Measurements from ENCODE around the gene NEGR1. TPM values are rescaled to one million over a fixed set of nuclear protein-coding genes. Genes with fewer than 3 reads are reported as not detected.

Gene NEGR1
- total RNA-seq, 2 experiments from 2014 or later: not detected

DNA sequence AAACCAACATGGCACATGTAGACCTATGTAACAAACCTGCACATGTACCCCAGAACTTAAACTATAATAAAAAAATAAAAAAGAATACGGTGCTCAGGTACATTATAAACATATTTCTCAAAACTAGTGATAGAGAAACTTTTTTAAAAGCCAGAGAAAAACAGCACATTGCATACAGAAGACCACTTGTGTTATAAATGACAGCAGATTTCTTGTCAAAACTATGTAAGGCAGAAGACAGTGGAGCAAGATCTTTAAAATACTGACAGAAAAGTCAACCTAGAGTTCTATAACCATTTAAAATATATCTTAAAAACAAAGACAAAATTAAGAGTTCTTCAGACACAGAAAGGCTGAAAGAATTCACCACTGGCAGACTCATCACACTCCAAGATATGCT, 144.7 kb downstream of the NEGR1 start:
- no peak overlapping the region for H3K4me3 Mint-ChIP-seq
- no peak for DNase-seq
- ChIA-PET POLR2A (no interaction called here), CTCF (no interaction called here)
- H3K9me3 Mint-ChIP-seq: peaks cover 5% of the 10 kb centered on the region
- H3K27me3 Mint-ChIP-seq: no peaks in the 10 kb centered on the region
- no peak overlapping the region for H3K27ac Mint-ChIP-seq
- no peaks in the 10 kb centered on the region for H3K4me1 Mint-ChIP-seq
- H3K36me3 Mint-ChIP-seq (ENCODE audit: low read depth): no peaks in the 10 kb centered on the region

GRCh38 chr1:72129869-72130268, 152.5 kb downstream of the NEGR1 start:
- Mint-ChIP-seq H3K27me3 (no peaks in the 10 kb centered on the region), H3K9me3 (peaks cover 7% of the 10 kb centered on the region), H3K4me3 (no peak overlapping the region), H3K4me1 (no peaks in the 10 kb centered on the region), H3K27ac (no peak overlapping the region), H3K36me3 (ENCODE audit: low read depth) (no peaks in the 10 kb centered on the region)
- POLR2A ChIA-PET: no interaction called here
- CTCF ChIA-PET: no interaction called here
- no peak for DNase-seq

- H3K4me3 Mint-ChIP-seq: no peak overlapping the region
- H3K9me3 Mint-ChIP-seq: peaks cover 3% of the 10 kb centered on the region
- H3K27me3 Mint-ChIP-seq: no peaks in the 10 kb centered on the region
- no peak for DNase-seq
- ChIA-PET CTCF (no interaction called here), POLR2A (no interaction called here)
- H3K27ac Mint-ChIP-seq: no peak overlapping the region
- H3K36me3 Mint-ChIP-seq (ENCODE audit: low read depth): no peaks in the 10 kb centered on the region
- H3K4me1 Mint-ChIP-seq: no peaks in the 10 kb centered on the region
Measured at GRCh38 chr1:72122099-72122880, 160.0 kb downstream of the NEGR1 start.

DNA sequence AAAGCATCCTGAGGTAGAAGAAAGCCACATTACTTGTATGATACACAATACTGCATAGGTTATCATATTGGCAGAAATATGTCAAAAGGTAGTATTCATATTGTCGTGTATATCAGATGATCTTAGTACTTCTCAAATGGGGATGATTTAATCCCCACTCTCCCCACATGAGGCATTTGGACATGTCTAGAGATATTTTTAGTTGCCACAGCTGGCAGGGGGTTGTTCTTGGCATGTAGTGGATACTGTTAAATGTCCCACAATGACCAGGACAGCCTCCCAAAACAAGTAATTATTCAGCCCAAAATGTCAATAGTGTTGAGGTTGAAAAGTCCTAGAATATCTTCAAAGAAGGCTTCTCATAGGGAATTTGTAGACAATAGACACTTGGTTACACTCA, 162.8 kb downstream of the NEGR1 start:
- Mint-ChIP-seq H3K27ac (no peak overlapping the region), H3K27me3 (no peaks in the 10 kb centered on the region), H3K4me1 (no peaks in the 10 kb centered on the region), H3K36me3 (ENCODE audit: low read depth) (no peaks in the 10 kb centered on the region), H3K9me3 (peaks cover 3% of the 10 kb centered on the region), H3K4me3 (no peak overlapping the region)
- ChIA-PET CTCF (no interaction called here), POLR2A (no interaction called here)
- DNase-seq: no peak

DNA sequence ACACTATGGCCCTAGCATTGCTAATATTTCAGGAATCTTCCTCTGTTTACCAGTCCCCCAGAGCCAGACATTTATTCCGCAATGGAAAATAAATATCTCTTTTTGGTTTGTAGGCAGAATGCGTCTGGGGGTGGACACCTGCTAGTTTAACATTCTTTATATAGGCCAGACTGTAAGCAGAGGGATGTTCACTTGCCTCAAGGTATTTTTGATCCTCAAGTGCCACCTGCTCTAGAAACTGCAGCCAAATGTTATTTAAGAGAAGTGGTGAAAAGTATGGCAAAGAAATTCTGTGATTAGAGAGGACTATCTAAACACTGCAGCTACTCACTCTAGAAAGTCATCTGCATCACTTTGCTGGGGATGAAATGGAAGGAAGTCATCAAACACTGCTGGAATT, 164.7 kb downstream of the NEGR1 start:
- no peaks in the 10 kb centered on the region for H3K27me3 Mint-ChIP-seq

GRCh38 chr1:72115290-72115689, 167.0 kb downstream of the NEGR1 start:
- H3K4me1 Mint-ChIP-seq: no peaks in the 10 kb centered on the region
- no peak for DNase-seq
- no peak overlapping the region for H3K4me3 Mint-ChIP-seq
- no peaks in the 10 kb centered on the region for H3K27me3 Mint-ChIP-seq
- H3K36me3 Mint-ChIP-seq (ENCODE audit: low read depth): no peaks in the 10 kb centered on the region
- CTCF ChIA-PET: no interaction called here
- H3K9me3 Mint-ChIP-seq: peaks cover 3% of the 10 kb centered on the region
- no peak overlapping the region for H3K27ac Mint-ChIP-seq
- POLR2A ChIA-PET: no interaction called here

More for the DNA sequence above, 164.7 kb downstream of the NEGR1 start:
- ChIA-PET CTCF (no interaction called here), POLR2A (no interaction called here)
- DNase-seq: no peak
- H3K9me3 Mint-ChIP-seq: peaks cover 3% of the 10 kb centered on the region
- no peaks in the 10 kb centered on the region for H3K4me1 Mint-ChIP-seq
- H3K4me3 Mint-ChIP-seq: no peak overlapping the region
- no peak overlapping the region for H3K27ac Mint-ChIP-seq
- no peaks in the 10 kb centered on the region for H3K36me3 Mint-ChIP-seq (ENCODE audit: low read depth)

DNA sequence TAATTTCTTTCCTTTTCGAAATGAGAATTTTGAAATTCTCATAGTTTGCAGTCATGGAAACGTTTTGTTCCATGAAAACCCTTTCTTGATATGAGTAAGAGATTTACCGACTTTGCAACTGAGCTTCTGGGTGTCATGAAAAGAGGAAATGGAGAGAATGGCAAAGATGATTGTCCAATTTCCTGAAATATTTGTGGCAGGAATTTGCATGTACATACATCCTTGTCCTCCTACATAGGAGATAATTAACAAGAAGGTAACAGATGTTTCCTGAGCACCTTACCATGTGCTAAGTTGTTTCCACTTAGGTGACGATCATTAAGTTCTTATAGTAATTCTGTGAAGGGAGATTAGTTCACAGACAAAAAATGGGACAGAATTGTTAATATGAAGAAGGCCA, 170.7 kb downstream of the NEGR1 start:
- POLR2A ChIA-PET: no interaction called here
- H3K27me3 Mint-ChIP-seq: no peaks in the 10 kb centered on the region

DNA sequence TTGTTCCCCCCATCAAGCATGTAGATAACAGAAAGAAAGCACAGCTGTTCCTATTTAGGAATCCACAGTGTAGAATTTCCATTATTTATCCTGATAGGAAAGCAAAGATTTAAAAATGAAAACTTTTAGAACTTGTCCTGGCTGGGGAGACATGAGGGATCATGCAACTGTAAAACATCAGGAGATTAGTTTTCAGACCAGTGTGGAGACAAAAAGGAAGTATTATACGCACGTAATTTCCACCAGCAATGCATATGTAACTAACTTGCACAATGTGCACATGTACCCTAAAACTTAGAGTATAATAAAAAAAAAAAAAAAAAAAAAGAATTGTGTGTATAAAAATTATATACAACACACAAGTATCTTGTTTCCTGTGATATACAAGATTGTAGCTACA, 172.4 kb downstream of the NEGR1 start:
- Mint-ChIP-seq H3K9me3 (peaks cover 3% of the 10 kb centered on the region), H3K27me3 (no peaks in the 10 kb centered on the region), H3K4me1 (no peaks in the 10 kb centered on the region), H3K36me3 (ENCODE audit: low read depth) (no peaks in the 10 kb centered on the region), H3K4me3 (no peak overlapping the region), H3K27ac (no peak overlapping the region)
- ChIA-PET POLR2A (no interaction called here), CTCF (no interaction called here)
- DNase-seq: no peak

More for the DNA sequence above, 170.7 kb downstream of the NEGR1 start:
- Mint-ChIP-seq H3K4me1 (no peaks in the 10 kb centered on the region), H3K27ac (no peak overlapping the region), H3K36me3 (ENCODE audit: low read depth) (no peaks in the 10 kb centered on the region), H3K4me3 (no peak overlapping the region), H3K9me3 (peaks cover 3% of the 10 kb centered on the region)
- no peak for DNase-seq
- CTCF ChIA-PET: no interaction called here

DNA sequence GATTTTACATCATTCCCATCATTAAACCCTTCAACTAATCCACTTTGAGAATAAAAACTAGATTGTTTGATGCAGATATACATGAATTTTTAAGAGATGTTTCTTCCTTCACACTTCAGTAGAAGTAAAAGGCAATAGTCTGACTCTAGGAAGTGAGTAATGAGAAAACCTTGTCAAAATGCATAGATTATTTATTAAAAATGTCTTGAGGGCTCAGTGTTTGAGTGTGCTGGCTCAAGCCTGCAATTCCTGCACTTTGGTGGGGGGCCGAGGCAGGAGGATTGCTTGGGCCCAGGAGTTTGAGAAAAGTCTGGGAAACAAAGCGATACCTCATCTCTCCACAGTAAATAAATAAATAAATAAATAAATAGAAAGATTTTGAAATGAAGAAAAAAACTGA, 177.1 kb downstream of the NEGR1 start:
- ChIA-PET POLR2A (no interaction called here), CTCF (no interaction called here)
- H3K4me3 Mint-ChIP-seq: no peak overlapping the region
- no peaks in the 10 kb centered on the region for H3K27me3 Mint-ChIP-seq
- no peaks in the 10 kb centered on the region for H3K4me1 Mint-ChIP-seq
- no peaks in the 10 kb centered on the region for H3K9me3 Mint-ChIP-seq
- H3K27ac Mint-ChIP-seq: no peak overlapping the region
- no peak for DNase-seq
- H3K36me3 Mint-ChIP-seq (ENCODE audit: low read depth): no peaks in the 10 kb centered on the region

GRCh38 chr1:72101840-72102632, 180.3 kb downstream of the NEGR1 start:
- Mint-ChIP-seq H3K4me1 (no peaks in the 10 kb centered on the region), H3K4me3 (no peak overlapping the region), H3K27ac (no peak overlapping the region), H3K36me3 (ENCODE audit: low read depth) (no peaks in the 10 kb centered on the region), H3K9me3 (peaks cover 1% of the 10 kb centered on the region), H3K27me3 (no peaks in the 10 kb centered on the region)
- ChIA-PET CTCF (no interaction called here), POLR2A (no interaction called here)
- DNase-seq: no peak

DNA sequence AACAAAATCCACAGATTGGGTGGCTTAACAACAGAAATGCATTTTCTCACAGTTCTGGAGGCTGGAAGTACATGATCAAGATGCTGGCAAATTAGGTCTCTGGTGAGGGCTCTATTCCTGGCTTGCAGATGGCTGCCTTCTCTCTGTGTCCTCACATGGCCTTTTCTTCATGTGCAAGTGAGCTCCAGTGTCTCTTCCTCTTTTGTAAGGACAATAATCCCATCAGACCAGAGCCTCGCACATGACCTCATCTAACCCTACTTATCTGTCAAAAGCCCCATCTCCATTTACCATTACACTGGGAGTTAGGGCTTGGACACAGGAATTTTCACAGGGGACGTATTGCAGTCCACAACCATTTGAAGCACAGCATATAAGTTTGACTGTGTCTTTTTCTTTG, 181.6 kb downstream of the NEGR1 start:
- no peak overlapping the region for H3K4me3 Mint-ChIP-seq
- no peaks in the 10 kb centered on the region for H3K27me3 Mint-ChIP-seq
- H3K27ac Mint-ChIP-seq: no peak overlapping the region
- DNase-seq: no peak
- H3K9me3 Mint-ChIP-seq: peaks cover 1% of the 10 kb centered on the region
- ChIA-PET POLR2A (no interaction called here), CTCF (no interaction called here)
- H3K36me3 Mint-ChIP-seq (ENCODE audit: low read depth): no peaks in the 10 kb centered on the region
- H3K4me1 Mint-ChIP-seq: no peaks in the 10 kb centered on the region

DNA sequence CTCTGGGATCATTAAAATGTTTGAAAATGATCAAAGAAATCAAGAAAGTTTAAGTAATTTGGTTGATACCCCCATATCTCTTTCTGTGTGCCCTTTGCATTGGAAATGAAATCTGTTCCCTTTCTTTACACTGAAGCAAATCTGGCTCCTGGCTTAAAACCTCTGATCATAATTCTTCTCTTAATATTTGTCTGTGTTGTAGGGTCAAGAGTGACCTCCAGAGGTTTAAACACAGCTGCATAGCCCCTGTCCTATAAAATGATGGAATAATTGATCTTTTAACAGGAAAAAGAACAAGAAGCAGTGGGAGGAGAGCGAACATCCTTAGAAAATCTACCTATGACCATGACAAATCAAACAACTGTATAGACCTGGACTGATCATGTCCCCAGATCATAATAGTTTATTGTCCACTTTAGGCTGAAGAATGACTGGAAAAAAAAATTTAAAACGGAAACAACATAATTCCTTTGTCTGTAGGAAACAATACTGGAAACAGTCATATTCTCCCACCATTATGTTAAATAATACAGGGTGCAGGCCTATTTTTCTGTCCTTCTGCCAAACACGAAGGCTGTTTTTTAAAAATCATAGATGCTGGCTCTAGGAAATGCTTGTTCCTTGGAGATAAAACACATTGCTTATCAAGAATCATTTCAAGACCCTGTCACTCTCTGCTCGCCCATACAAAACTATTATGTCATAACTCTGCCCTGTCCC, 184.3 kb downstream of the NEGR1 start:
- ChIA-PET POLR2A (no interaction called here), CTCF (no interaction called here)
- H3K36me3 Mint-ChIP-seq (ENCODE audit: low read depth): no peaks in the 10 kb centered on the region
- H3K27me3 Mint-ChIP-seq: no peaks in the 10 kb centered on the region
- H3K4me1 Mint-ChIP-seq: no peaks in the 10 kb centered on the region
- no peak overlapping the region for H3K27ac Mint-ChIP-seq
- peaks cover 1% of the 10 kb centered on the region for H3K9me3 Mint-ChIP-seq
- DNase-seq: no peak
- H3K4me3 Mint-ChIP-seq: no peak overlapping the region

DNA sequence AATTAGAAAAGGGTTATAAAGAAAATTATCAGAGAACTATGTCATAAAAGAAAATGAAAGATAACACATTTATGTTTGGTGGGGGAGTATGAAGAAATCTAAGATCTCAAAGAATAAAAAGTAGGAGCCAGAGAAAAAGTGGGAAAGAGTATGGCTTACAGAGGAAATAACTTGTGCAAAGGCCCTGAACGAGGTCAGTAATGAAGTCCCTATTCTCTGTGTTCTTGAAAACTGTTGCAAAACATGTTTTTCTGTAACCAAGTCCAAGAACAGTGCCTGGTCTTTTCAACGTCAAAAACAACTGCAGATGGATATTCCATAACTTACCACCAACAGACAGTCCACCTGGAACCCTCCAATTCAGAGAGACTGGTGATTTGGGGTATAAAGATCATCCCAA, 188.1 kb downstream of the NEGR1 start:
- no peak overlapping the region for H3K4me3 Mint-ChIP-seq
- POLR2A ChIA-PET: no interaction called here
- H3K36me3 Mint-ChIP-seq (ENCODE audit: low read depth): no peaks in the 10 kb centered on the region

More for the DNA sequence above, 188.1 kb downstream of the NEGR1 start:
- H3K9me3 Mint-ChIP-seq: peaks cover 1% of the 10 kb centered on the region
- no peaks in the 10 kb centered on the region for H3K4me1 Mint-ChIP-seq
- no peaks in the 10 kb centered on the region for H3K27me3 Mint-ChIP-seq
- no peak for DNase-seq
- CTCF ChIA-PET: no interaction called here
- H3K27ac Mint-ChIP-seq: no peak overlapping the region
